Measurements from ENCODE around the gene NCOA5.
"Not testable (repeated sequence)": the region's sequence is repeated elsewhere in the genome, so short reads cannot be mapped to it uniquely, and the experiment has no call there.

The NCOA5 gene

DNA sequence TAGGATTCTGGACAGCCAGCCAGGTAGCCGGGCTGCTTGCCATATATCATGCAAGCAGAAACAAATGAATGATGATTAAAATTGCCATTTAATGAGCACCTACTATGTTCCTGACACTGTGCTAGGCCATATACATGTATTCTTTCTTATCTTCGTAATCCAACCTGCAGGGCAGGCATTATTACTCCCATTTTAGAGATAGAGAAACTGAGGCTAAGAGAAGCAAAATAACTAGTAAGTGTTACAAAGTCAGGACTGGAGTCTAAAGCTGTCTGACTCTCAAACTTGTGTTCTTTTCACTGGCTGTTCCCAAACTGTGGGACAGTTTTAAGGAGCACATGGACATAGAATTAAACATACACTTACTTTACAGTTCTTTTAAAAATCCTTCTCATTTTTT is 30.4 kb upstream of the NCOA5 start:
- DNase-seq (ENCODE audit: low read depth in 2 of 2), result no peak

DNA sequence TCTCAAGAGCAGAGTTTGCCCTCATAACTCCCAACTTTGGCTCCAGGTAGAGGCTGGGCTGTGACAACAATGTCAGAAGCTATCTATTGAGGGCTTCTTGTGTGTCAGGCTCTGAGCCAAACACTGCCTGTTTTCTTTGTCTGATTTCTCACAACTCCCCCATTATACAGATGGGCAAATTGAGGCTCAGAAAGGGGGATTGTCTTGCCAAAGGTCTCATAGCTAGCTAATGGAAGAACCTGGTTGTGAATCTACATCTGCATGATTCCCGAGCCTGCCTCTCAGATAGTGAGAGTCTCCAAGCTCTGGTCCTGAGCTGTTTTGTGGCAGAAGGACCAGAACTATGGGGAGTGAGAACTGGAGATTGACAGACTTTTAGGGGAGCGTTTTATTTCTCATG is 29.8 kb upstream of the NCOA5 start:
- no peak for DNase-seq (ENCODE audit: low read depth in 2 of 2)

DNA sequence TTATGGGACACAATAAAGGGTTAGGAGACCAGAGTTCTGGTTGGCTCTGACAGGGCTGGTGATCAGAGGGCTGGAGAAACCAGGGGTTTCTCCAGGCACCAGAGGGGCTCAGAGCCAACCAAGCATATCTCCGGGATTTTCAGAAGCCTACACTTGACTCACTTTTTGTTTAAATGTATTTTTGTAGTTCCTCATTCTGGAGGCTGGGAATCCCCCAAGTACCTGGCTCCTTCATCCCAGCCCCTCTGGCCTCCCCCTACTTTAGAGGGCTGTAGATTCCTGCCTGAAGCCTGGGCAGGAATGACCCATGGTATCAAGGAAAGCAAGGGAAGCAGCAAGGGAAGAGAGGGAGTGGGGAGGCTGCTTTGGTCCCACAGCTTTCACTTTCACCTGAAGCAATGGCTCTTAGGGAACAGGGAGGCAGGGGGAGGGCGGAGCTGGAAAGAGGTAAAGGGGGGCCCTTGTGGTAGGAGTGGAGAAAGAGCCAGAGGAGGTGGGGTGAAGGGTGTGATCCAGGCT is 29.3 kb upstream of the NCOA5 start:
- DNase-seq (ENCODE audit: low read depth in 2 of 2), result no peak

DNA sequence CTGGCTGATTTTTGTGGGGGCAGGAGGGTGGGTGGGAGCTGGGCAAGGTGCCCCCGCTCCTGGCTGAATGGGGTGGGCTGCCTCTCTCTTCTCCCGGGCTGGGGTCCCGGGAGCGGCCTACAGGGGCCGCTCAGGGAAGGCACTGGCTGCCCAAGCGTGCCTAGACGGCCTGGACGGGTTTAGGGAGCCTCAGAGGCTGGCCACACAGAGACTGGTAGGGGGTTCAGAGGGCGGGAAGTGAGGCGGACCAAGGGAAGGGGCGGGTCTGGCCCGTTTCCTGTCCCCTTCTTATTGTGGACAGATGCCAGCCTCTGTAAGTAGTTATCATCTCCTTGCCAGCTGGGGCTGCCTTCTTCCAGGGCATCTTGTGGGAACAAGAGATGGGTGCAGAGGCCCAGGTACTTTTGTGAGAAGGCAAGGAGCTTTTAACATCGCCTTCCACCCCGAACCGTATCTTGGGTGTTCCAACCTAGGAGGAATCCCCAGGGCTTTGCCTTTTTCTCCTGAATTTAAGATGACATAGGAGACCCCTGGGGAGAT is 28.8 kb upstream of the NCOA5 start:
- DNase-seq (ENCODE audit: low read depth in 2 of 2), result no peak

DNA sequence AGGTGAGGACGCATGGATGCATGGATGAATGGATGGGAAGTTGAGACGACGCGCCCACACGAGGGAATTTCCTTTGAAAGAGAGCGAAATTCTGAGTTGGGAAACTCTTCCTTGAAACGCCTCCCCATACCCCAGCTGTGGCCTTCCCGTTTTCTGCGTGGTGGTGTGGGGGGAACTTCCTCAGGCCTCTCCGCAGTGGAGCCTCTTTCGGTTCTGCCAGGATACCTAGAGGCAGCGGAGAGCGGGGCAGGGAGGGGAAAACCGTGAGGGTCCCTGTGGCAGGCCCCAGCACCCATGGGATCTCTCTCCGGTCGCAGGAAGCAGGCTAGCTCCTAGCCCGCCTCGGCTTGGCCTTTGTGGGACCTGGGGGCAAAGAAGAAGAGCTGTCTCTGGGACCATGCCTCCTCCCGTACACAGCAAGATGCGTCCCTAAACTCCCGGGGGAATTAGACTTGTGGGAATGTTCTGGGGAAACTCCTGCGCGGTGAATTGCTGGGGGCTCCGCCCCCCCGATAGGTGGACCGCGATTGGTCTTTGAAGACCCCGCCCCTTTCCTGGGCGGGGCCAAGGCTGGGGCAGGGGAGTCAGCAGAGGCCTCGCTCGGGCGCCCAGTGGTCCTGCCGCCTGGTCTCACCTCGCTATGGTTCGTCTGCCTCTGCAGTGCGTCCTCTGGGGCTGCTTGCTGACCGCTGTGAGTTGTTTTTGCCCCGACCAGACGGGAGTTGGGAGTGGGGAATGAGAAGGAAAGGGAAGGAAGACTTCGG is 28.1 kb upstream of the NCOA5 start, which contains the start of gene CD40:
Gene CD40 (plus strand): TSS at position 611 of the 764 bp plus-strand sequence. CDS start 30 bp downstream, at position 641.
- DNase-seq (ENCODE audit: low read depth in 2 of 2), result peak; percentile 43 to 45

DNA sequence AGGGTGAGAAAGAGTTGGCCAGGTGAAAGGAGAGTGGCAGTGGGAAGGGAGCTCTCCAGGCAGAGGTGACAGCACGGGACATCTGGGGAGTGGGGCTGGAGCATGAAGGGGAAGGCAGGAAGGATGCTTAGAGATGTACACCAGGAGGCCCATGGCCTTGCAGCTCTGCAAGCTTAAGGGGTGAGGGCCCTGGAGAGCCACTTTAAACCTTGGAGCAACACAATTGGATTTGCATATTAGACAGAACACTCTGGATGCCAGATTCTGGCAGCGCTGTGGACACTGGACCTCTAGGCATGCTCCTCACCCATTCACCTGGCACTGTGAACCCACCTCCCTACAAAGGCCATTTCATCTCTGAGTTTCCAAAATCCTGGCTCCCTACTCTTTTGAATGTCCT is 24.7 kb upstream of the NCOA5 start:
- DNase-seq (ENCODE audit: low read depth in 2 of 2), result no peak

DNA sequence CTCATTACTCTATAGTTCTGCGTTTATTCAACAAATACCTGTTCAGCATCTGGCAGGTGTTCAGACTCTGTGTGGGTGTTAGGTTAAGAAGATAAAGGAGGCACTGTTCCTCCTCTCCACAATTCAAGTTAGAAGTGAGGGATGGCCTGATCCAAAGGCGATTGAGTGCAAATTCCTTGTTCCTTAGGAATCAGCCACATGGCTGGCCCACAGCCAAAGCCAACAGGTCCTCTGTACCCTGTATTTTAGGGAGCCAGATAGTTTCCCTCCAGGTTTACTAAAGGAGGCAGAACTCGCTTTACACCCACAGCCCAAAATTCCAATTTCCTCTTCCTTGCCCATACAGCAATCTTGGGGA is 23.3 kb upstream of the NCOA5 start:
- DNase-seq (ENCODE audit: low read depth in 2 of 2), result no peak

DNA sequence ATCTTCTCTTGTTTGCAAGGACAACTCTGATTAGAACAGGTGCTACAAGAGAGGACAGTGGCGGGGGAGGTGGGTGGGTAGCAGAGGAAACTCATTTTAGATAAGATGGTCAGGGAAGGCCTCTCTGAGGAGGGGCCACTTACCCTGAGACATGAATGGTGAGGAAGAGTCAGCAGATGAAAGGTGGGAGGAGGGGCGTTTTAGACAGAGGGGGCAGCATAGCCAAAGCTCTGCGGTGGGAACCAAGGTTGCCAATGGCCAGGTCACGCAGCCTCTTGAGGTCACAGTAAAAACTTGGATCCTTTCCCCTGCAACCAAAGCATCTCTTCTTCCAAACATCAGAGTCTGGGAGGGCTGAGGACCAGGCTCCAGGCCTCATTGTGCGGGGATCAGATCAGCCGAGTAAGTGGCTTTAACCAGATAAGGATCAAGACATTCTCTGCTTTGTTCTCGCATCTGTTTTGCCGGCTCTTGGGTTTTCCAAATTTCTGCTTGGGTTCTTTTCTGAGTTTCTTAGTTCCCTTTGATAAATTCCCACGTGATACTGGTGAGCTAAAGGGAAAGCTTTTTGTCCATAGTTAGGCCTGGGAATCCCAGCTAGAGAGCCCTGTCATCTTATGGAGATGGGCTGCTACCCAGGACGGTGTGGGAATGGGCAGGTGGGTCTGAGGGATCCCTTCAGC is 22.8 kb upstream of the NCOA5 start:
- DNase-seq (ENCODE audit: low read depth in 2 of 2), result no peak

DNA sequence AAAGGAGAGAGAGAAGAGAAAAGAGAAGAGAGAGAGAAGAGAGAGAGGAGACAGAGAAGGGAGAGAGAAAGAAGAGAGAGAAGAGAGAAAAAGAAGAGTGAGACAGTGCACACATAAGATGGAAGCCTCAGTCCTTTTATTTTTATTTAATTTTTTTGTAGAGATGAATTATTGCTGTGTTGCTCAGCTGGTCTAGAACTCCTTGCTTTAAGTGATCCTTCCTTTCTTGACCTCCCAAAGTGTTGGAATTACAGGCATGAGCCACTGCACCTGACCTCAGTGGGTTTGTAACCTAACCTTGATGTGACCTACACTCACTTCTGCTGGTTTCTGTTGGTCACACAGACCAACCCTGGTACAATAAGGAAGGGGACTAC is 22.1 kb upstream of the NCOA5 start:
- DNase-seq (ENCODE audit: low read depth in 2 of 2), result no peak

DNA sequence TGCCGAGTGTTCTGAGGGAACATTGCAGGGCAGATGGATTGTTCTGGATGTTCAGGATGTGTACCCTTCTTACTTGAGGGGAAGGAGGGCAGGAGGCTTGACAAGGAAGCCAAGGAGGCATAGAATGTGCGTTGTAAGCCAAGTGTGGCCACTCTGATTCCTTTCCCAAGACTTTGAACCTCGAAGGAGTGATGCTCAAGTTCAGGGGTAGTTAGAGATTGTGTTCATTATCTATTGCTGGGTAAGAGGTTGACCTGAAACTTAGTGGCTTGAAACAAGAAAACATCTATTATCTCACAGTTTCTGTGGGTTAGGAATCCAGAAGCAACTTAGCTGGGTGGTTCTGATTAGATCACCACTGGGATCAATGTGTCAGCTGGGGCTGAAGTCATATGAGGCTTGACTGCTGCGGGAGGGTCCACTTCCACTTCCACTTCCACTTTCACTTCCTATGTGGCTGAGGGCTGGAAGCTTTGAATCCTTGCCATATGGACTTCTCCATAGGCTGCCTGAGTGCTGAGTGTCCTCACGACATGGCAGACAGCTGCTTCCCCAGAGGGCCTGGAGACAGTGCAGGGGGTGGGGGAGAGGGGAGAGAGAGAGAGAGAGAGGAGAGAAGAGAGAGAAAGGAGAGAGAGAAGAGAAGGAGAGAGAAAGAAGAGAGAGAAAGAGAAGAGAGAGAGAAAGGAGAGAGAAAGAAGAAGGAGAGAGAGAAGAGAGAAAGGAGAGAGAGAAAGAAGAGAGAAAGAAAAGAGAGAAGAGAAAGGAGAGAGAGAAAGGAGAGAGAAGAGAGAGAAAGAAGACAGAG is 21.5 kb upstream of the NCOA5 start:
- DNase-seq (ENCODE audit: low read depth in 2 of 2), result no peak

DNA sequence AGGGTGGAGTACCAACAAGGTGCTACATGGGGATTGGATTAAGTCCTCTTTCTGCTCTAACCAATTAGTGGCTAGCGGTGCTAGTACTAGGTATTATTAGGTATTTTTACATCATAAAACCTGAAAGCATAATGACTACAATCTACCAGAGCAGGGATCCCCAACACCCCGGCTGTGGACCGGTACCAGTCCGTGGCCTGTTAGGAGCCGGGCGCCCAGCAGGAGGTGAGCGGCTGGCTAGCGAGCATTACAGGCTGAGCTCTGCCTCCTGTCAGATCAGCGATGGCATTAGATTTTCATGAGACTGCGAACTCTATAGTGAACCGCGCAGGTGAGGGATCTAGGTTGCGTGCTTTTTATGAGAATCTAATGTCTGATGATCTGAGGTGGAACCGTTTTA is 19.2 kb upstream of the NCOA5 start:
- no peak for DNase-seq (ENCODE audit: low read depth in 2 of 2)

DNA sequence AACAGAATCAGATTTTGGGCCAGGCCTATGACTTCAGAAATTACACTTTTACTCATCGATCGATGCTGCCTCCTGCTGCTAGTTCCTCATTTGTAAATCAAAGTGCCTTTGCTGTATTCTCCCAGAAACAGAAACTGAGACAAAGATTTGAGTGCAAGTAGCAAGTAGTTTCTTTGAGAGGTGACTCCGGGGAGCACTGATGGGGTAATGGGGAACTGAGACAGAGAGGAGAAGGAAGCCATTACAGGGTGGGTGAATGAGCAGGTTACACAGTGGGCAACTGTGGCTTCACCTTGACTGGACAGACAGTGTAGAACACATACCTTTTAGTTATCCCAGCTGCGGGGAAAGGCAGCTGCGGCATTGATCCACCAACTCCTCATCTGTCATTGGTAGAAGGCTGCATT is 18.7 kb upstream of the NCOA5 start:
- DNase-seq (ENCODE audit: low read depth in 2 of 2), result no peak

DNA sequence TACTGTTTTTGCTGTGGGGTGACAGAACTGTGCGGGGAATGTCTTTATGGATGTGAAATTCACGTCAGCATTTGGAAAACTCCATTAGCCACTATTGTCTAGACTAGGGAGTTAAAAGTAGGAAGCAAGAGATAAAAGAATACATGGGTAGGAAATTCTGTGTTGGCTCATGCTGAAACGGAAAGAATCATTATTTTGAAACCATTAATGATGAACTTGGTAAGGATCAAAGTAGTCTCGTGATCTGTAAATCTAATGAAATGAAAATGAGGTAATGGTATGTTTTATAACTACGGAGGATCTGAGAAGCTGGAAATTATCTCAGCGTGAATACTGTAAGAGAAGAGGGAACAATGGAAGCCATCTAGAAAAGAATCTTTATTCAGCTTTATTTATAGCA is 17.3 kb upstream of the NCOA5 start:
- DNase-seq (ENCODE audit: low read depth in 2 of 2), result no peak

DNA sequence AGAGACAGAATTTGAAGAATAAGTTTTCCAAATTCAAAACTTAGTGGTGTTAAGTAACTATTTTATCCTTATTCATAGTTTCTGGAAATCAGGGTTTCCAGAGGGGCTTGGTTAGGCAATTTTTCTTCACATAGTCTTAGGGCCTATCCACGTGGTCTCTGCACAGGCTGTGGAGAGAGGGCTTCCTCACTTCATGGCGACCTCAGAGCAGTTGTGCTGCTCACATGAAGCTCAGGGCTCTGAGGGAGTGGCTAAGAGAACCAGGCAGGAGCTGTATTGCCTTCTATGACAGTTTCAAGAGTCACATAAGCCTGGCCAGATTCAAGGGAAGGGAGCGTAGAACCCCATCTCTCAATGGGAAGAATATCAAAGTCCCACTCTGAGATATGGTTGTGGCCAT is 14.5 kb upstream of the NCOA5 start:
- DNase-seq (ENCODE audit: low read depth in 2 of 2), result no peak

DNA sequence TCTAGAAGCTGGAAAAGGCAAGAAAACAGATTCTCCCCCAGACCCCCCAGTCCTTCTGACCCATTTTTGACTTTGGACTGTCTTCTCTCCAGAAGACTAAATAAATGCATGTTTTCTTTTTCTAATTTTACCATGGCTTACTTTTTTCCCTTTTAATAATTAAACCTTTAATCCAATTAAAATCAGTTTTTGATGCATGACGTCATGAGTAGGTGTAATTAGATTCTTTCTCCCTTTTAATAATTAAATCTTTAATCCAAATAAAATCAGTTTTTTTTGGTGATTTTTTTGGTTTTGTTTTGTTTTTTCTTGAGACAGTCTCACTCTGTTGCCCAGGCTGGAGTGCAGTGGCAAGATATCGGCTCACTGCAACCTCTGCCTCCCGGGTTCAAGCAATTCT is 13.2 kb upstream of the NCOA5 start:
- DNase-seq (ENCODE audit: low read depth in 2 of 2), result no peak

DNA sequence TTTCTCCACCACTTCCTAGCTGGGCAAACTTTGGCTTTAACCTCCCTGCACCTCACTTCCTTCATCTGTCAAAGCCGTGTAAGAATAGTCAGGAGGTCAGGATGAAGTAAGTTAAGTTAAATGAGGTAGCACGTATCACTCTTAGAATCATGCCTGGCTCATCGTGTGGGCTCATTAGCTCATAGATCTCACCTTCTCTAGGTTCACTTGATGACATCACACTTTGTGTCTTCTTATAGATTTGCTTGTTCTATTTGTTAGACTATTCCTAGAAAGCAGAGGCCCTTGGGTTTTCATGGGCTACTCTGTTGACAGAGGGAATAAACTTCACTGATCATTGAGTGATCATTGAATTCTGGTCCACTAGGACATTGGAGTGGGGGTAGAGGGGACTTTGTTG is 12.2 kb upstream of the NCOA5 start:
- DNase-seq (ENCODE audit: low read depth in 2 of 2), result no peak

DNA sequence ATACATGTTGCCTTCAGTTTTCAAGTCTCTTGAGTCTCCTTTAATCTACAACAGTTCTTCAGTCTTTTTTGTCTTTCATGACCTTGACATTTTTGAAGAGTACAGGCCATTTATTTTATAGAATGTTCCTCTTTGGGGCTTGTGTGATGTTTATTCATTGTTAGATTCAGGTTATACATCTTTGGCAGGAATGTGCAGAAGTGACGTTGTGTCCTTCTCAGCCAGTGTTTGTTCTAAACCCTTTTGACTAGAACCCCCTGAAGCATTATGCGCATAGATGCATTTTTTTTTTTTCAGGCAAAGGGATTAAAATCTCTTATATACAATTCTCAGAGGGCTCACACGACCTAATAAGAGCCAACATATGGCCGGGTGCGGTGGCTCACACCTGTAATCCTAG is 11.2 kb upstream of the NCOA5 start:
- no peak for DNase-seq (ENCODE audit: low read depth in 2 of 2)

DNA sequence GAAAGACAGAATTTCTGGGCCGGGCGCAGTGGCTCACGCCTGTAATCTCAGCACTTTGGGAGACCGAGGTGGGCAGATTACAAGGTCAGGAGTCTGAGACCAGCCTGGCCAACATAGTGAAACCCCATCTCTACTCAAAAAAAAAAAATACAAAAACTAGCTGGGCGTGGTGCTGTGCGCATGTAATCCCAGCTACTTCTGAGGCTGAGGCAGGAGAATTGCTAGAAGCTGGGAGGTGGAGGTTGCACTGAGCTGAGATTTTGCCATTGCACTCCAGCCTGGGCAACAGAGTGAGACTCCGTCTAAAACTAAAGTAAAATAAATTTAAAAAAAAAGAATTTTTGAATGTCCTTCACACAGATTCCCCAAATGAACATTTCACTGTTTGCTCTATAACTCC is 10.7 kb upstream of the NCOA5 start:
- DNase-seq (ENCODE audit: low read depth in 2 of 2), result not testable (repeated sequence)

DNA sequence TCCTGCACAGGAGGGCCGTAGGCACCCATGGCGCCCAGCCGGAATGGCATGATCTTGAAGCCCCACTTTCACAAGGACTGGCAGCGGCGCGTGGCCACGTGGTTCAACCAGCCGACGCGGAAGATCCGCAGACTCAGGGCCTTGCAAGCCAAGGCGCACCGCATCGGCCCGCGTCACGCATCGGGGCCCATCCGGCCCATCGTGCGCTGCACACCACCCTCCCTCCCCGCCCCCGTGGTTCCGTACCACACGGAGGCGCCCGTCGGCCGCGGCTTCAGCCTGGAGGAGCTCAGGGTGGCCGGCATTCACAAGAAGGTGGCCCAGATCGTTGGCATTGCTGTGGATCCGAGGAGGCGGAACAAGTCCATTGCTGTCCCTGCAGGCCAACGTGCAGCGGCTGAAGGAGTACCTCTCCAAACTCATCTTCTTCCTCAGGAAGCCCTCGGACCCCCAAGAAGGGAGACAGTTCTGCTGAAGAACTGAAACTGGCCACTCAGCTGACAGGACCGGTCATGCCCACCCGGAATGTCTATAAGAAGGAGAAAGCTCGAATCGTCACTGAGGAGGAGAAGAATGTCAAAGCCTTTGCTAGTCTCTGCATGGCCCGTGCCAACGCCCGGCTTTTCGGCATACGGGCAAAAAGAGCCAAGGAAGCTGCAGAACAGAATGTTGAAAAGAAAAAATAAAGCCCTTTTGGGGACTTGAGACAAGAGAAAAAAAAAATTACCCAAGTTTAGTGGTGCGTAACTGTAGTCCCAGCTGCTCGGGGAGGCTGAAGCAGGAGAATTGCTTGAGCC is 9.9 kb upstream of the NCOA5 start:
- DNase-seq (ENCODE audit: low read depth in 2 of 2), result no peak

DNA sequence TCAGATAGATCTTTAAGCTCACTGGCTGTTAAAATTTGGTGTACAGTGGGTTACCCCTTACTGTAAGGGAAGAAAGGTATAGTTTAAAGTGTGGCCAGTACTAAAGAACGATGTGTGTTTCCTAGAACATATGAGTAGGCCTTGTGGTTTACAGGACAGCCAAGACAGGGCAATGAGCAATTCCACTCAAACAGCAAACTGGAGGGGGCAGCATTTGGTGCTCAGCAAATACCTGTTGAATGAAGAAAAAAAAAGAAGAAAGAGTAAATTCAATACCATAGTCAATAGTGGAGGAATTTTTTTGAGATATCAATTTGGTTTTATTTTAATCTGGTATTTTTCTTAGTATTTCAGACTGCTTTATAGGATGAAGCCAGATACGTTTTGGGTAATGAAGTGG is 3.8 kb upstream of the NCOA5 start:
- DNase-seq (ENCODE audit: low read depth in 2 of 2), result no peak
